K562 (cell line): ENCODE data around the gene ANKRD44.

Experiments
- POLR2A ChIP-seq: fragments of 450-650 bp; conservative IDR thresholded peaks from 2 replicates; pipeline ENCODE4 v1.6.1; 2016
- RCOR1 ChIP-seq, 2 experiments: IDR thresholded peaks; 2 replicates each; pipeline ENCODE4 v1.6.1; 2012; ENCODE audit warnings: low read depth in 2 of 2, low read length in 2 of 2, borderline replicate concordance in 1 of 2, improper control_type of control experiment in 1 of 2
- SRF ChIP-seq, 2 experiments: fragments of 250-450, 450-650 bp in 1 of 2; sonication (Bioruptor Pico) in 1 of 2; sonication (generic) in 1 of 2; formaldehyde crosslinking; IDR thresholded peaks; 2 replicates each; pipeline versions ENCODE4 v1.5.0 to v1.5.1; 2020 to 2022; ENCODE audit warnings: mild to moderate bottlenecking in 1 of 2, missing genetic modification reagents in 1 of 2
- TARDBP ChIP-seq: fragments of 450-650 bp; IDR thresholded peaks from 2 replicates; pipeline ENCODE4 v1.6.1; 2016
- ZC3H11A ChIP-seq: IDR thresholded peaks from 2 replicates; pipeline ENCODE4 v1.6.1; 2012; ENCODE audit warnings: low read depth, low read length, improper control_type of control experiment
- ZNF274 ChIP-seq: IDR thresholded peaks from 2 replicates; pipeline ENCODE4 v1.6.1; 2011; ENCODE audit warnings: low read depth, mild to moderate bottlenecking, low read length, moderate library complexity, borderline replicate concordance
- ZNF436 ChIP-seq: fragments of 250-450, 450-650 bp; sonication (Bioruptor Pico); formaldehyde crosslinking; IDR thresholded peaks from 2 replicates; pipeline ENCODE4 v1.7.0; 2020; ENCODE audit warnings: mild to moderate bottlenecking
- TF ChIP-seq, protein P1 (sequence below), 3 experiments: IDR thresholded peaks in 2 of 3; conservative IDR thresholded peaks in 1 of 3; 2 replicates each; pipeline ENCODE4 v1.5.1; 2011 to 2012; ENCODE audit warnings: low read length in 3 of 3, mild to moderate bottlenecking in 3 of 3, control low read depth in 2 of 3, improper control_type of control experiment in 1 of 3, inconsistent platforms in 1 of 3, low read depth in 1 of 3, mixed read lengths in 1 of 3, moderate library complexity in 1 of 3; ENCODE audit not compliant: insufficient read depth in 2 of 3

GRCh38 chr2:197306024-197306695, 4.4 kb downstream of the ANKRD44 start:
- TF ChIP-seq TARDBP (no peak), POLR2A (no peak), ZNF436 (no peak), ZC3H11A (no peak), RCOR1 (IDR thresholded peaks at IDR 0.05; ENCODE audit: borderline replicate concordance in 1 of 2, low read depth in 2 of 2, low read length in 2 of 2) (no peak), SRF (CRISPR knock-in tag; IDR thresholded peaks at IDR 0.05) (no peak), ZNF274 (no peak)
- TF ChIP-seq, protein P1, sequence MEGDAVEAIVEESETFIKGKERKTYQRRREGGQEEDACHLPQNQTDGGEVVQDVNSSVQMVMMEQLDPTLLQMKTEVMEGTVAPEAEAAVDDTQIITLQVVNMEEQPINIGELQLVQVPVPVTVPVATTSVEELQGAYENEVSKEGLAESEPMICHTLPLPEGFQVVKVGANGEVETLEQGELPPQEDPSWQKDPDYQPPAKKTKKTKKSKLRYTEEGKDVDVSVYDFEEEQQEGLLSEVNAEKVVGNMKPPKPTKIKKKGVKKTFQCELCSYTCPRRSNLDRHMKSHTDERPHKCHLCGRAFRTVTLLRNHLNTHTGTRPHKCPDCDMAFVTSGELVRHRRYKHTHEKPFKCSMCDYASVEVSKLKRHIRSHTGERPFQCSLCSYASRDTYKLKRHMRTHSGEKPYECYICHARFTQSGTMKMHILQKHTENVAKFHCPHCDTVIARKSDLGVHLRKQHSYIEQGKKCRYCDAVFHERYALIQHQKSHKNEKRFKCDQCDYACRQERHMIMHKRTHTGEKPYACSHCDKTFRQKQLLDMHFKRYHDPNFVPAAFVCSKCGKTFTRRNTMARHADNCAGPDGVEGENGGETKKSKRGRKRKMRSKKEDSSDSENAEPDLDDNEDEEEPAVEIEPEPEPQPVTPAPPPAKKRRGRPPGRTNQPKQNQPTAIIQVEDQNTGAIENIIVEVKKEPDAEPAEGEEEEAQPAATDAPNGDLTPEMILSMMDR (IDR thresholded peaks at IDR 0.05 in 2 of 3, conservative IDR thresholded peaks at IDR 0.05 in 1 of 3; ENCODE audit: insufficient read depth in 2 of 3, low read depth in 1 of 3, low read length in 3 of 3) = no peak
